HEK293 (cell line): ENCODE results near the gene FAM217B.

ENCODE experiments used
- ATF2 ChIP-seq: fragments of 450-650 bp; formaldehyde crosslinking; IDR thresholded peaks from 2 replicates; pipeline ENCODE4 v1.5.1; 2016; ENCODE audit warnings: missing biosample characterization, missing genetic modification characterization, low read depth
- CTCF ChIP-seq: fragments of 450-650 bp; formaldehyde crosslinking; IDR thresholded peaks from 2 replicates; pipeline ENCODE4 v1.5.1; 2016; ENCODE audit warnings: missing biosample characterization, missing genetic modification characterization
- HOXC10 ChIP-seq: sonication (generic); formaldehyde crosslinking; IDR thresholded peaks from 2 replicates; pipeline ENCODE4 v1.8.1; 2023; ENCODE audit warnings: mild to moderate bottlenecking, missing genetic modification reagents
- YY1 ChIP-seq: fragments of 450-650 bp; formaldehyde crosslinking; IDR thresholded peaks from 2 replicates; pipeline ENCODE4 v1.5.1; 2018; ENCODE audit warnings: missing biosample characterization, missing genetic modification characterization
- ZNF140 ChIP-seq: fragments of 450-650 bp; formaldehyde crosslinking; IDR thresholded peaks from 2 replicates; pipeline ENCODE4 v1.5.1; 2016; ENCODE audit warnings: missing biosample characterization, missing genetic modification characterization
- ZNF221 ChIP-seq: fragments of 450-650 bp; formaldehyde crosslinking; IDR thresholded peaks from 2 replicates; pipeline ENCODE4 v1.5.1; 2017; ENCODE audit warnings: missing biosample characterization, missing genetic modification characterization, borderline replicate concordance
- ZNF274 ChIP-seq, 2 experiments: fragments of 200-500 bp in 1 of 2; fragments of 450-650 bp in 1 of 2; sonication (Bioruptor generic) in 1 of 2; formaldehyde crosslinking in 1 of 2; IDR thresholded peaks; 2 replicates each; pipeline versions ENCODE4 v1.5.1 to v1.6.1; 2014 to 2016; ENCODE audit warnings: borderline replicate concordance in 1 of 2, inconsistent platforms in 1 of 2, low read length in 1 of 2, missing biosample characterization in 1 of 2, missing genetic modification characterization in 1 of 2
- ZNF585B ChIP-seq: fragments of 450-650 bp; formaldehyde crosslinking; IDR thresholded peaks from 2 replicates; pipeline ENCODE4 v1.5.1; 2016; ENCODE audit warnings: missing biosample characterization, missing genetic modification characterization
- ZNF670 ChIP-seq: fragments of 450-650 bp; formaldehyde crosslinking; IDR thresholded peaks from 2 replicates; pipeline ENCODE4 v1.5.1; 2016; ENCODE audit warnings: missing biosample characterization, missing genetic modification characterization, low read depth

- TF ChIP-seq ZNF274 (IDR thresholded peaks at IDR 0.05; ENCODE audit: low read length): no peak
- no peak for TF ChIP-seq ZNF274 (tag by site-specific recombination; IDR thresholded peaks at IDR 0.05; ENCODE audit: borderline replicate concordance)
- TF ChIP-seq CTCF: no peak
- no peak for TF ChIP-seq ATF2 (tag by site-specific recombination)
- no peak for TF ChIP-seq ZNF140 (tag by site-specific recombination)
- no peak for TF ChIP-seq ZNF221 (tag by site-specific recombination)
- no peak for TF ChIP-seq HOXC10 (CRISPR knock-in tag)
- no peak for TF ChIP-seq ZNF670
- no peak for TF ChIP-seq ZNF585B (tag by site-specific recombination)
- TF ChIP-seq YY1 (tag by site-specific recombination): no peak
Measured at GRCh38 chr20:59958123-59958522, 17.9 kb downstream of the FAM217B start, which contains the start of gene CDH26.
